Urothelium cell line (cell line): ENCODE data around the gene LDLRAD4.

Experiments
- DNase-seq: peaks from one replicate; pipeline ENCODE4 v3.0.0; 2011; ENCODE audit warnings: low spot score, mixed read lengths
- FAIRE-seq: peaks from 2 replicates; lab custom pipeline; 2011; peaks lifted over from hg19 to GRCh38; lab: Jason Lieb, UNC

The LDLRAD4 gene

DNA sequence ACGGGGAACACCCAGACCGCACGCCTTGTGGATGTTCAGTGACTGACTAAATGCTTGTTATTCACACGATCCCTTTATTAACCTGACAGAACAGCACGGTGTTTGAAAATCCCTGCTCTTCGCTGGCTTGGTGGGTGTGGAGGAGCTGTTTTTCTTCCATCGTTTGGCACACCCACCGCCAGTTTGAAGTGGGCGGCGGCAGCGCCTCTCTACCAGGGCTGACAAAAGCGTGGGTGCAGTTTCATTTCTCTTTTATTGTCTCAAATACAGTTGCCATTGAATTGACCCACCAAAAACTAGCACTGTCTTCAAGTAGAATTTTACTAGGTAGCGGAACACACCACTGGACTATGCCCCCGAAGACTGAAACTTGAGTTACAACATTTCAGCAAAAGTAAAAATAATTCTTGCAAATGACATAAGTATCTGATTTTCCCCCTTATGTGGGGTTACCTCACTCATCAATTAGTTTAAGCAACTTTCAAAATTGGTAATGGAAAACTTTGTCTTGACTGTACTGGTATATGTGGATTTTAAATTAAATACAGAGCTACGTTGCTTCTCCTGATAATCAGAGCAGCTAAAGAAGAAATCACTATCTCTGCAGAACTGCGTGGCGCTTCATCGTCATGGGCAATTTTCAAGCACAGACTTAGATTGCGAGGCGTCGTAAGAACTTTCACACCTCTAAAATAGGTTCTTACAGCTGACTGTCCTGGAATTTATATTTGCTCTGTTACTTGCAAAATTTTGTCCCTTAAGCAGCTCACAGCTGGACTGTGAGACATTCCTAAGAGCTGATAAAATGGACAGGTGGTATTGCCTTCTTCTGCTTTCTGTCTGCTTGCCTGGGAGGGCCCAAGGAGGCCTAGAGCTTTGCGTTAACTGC is 60.9 kb downstream of the LDLRAD4 start:
- DNase-seq (peak; percentile 58), FAIRE-seq (no peak)

DNA sequence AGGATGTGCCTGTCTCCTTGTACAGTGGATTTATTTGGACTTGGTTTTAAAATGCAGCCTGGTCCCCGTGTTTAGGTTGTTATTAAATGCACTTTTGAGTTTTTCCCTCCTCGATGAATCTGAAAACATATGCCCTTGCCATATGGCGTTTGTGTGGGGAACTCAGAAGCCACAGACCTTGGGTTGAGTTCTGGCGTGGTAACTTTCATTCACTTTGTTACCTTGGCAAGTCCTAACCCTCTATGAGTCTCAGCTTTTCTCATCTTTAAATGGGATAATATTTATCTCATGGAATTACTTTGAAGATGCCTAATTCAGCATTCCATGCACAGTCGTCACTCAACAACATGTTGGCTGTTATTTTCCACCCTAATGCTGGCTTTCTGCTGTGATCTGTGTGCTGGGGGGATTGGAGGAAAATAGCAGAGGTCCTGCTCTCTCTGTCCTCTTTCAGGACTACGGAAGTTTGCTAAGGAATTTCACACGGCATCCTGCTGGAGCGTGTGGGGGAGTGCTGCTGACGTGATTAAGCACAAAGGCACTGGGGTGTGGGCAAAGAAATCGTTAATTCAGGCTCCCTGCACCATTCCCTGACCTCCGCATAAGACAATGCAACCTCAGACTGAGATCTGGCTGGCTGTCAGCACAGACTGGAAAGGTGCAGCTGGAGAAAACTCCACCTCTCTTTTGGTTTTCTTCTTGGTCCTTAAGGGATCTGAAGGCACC is 61.7 kb downstream of the LDLRAD4 start:
- DNase-seq = peak; percentile 95
- peak; percentile 99 for FAIRE-seq

DNA sequence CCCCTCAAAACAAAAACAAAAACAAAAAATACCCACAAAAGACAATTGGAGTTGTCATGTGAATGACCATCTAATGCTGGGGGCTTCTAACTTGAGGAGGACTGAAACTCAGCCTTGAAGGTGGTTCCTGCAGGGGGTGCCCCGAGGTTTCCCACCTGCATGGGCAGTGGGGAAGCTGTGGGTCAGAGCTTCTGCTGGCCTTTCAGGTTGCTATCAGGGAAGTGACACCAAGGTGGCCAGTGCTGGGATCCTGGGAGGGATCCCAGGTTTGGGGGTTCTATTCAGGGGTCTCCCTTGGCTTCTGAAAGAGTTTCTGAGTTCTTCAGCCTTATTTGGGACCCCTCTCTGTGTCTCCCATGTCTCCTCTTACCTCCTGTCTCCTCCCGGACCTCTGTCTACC is 62.8 kb downstream of the LDLRAD4 start:
- FAIRE-seq (peak; percentile 69), DNase-seq (no peak)

DNA sequence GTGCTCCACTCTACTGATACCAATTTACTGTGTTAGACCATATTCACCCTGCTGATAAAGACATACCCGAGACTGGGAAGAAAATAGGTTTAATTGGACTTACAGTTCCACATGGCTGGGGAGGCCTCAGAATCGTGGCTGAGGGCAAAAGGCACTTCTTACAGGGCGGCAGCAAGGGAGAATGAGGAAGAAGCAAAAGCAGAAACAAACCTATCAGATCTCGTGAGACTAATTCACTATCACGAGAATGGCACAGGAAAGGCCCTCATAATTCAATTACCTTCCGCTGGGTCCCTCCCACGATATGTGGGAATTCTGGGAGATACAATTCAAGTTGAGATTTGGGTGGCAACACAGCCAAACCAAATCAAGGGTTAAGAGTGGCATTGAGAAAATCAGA is 65.2 kb downstream of the LDLRAD4 start:
- DNase-seq = no peak
- FAIRE-seq = peak; percentile 62

DNA sequence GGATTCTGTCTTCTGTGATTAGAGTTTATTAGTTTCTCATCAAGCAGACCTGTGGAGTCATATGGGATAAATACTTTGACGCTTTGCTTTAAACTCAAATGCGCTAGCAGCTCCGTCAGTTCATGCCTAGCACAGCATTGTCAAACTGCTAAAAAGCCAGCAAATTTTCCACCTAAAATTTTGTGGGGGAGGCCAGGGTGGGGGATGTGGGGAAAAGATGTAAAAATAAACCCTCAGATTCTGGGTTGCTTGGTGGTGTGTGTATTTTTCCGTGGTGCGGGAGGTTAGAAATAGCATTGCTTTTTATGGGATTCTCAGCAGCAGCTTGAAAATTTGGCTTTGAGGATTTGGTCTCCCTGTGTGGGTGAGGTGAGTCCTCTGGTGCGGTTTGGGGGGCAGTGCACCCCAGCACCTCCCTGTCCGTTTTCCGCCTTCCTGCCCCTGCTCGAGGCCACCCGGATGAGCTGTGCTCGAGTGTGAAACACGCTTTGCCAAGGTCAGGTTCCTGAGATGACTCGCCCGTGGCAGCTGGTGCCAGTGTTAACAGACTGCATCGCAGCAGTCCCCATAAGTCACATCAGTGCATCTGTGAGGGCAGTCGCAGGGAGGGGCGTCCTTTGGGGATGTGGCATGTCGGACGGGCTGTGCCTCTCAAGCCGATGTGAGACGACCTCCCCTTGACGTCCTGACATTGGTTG is 65.9 kb downstream of the LDLRAD4 start:
- FAIRE-seq = peak; percentile 99
- peak; percentile 69 for DNase-seq

DNA sequence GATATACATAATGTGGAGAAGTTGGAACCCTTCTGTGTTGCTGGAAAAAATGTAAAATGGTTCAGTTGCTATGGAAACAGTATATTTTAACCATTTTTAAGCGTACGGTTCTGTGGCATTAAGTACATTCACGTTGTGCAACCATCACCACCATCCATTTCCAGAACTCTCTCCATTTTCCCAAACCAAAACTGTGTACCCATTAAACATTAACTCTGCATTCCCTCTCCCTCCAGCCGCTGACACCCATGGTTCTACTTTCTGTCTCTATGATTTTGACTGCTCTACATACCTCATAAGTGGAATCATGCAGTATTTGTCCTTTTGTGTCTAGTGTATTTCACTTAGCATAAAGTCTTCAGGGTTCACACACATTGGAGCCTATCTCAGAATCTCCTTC is 67.3 kb downstream of the LDLRAD4 start:
- DNase-seq = no peak

DNA sequence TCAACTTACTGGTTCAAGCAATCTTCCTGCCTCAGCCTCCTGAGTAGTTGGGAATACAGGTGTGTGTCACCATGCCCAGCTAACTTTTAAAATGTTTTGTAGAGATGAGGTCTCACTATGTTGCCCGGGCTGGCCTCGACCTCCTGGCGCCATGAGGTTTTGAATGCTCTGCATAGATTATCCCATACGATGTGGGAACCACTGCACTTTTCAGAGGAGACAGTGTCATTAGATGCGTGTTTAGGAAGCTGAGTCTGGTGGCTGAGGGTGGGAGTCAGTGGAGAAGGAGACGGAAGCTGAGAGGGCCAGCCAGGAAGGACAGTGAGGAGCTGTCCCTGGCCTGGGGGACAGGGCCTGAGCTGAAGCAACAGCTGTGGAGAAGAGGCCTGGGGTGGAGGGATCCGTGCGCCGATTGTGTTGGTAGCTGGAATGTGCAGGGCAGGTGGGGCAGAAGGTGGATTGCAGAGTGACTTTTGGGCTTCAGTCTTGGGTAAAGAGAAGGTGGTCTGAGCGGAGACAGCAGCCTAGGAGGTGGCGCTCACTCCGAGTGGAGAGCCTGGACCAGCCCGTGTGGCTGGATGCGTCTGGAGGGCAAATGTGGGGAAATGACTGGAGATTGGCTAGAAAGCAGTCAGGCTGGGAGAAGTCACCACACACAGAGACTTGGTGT is 68.0 kb downstream of the LDLRAD4 start:
- FAIRE-seq = peak; percentile 90
- no peak for DNase-seq

More for the DNA sequence above, 67.3 kb downstream of the LDLRAD4 start:
- FAIRE-seq = peak; percentile 72

DNA sequence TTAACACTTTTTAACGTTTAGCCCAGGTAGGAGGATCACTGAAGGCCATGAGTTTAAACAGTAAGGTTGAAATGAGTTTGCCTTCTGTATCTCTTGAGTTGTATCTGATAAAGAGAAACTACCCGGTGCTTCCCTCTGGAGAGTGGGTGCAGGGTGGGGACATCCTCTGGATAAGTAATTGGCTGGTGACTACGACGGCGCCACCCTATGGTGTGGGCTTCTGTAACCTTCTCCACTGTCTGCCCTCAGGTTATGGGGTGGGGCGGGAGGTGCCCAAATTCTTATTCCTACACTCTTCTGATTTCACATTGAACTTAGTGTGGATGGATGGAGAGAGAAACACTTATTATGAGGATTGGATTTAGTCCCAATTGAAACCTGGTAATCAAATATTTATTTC is 68.8 kb downstream of the LDLRAD4 start:
- no peak for DNase-seq
- peak; percentile 77 for FAIRE-seq

DNA sequence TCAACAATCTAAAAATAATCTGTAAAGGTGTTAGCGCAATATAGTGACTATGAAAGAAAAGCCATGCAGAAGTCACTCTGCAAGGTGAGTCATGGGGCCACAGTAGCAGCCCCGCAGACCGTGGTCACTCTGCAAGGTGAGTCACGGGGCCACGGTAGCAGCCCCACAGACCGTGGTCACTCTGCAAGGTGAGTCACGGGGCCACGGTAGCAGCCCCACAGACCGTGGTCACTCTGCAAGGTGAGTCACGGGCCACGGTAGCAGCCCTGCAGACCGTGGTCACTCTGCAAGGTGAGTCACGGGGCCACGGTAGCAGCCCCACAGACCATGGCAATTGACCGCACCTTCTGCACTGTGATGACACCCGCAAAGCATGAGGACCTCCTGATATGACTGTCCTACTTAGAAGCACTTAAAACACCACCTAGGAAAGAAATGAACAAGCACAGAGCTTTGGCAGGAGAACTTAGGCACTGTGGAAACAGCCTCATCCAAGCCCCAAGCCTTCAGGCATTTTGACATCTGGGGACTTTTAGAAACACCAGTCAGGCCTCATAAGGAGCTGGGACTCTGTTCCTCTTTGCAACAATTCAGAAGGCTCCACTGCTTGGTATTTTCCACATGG is 70.1 kb downstream of the LDLRAD4 start:
- FAIRE-seq (peak; percentile 99), DNase-seq (no peak)

DNA sequence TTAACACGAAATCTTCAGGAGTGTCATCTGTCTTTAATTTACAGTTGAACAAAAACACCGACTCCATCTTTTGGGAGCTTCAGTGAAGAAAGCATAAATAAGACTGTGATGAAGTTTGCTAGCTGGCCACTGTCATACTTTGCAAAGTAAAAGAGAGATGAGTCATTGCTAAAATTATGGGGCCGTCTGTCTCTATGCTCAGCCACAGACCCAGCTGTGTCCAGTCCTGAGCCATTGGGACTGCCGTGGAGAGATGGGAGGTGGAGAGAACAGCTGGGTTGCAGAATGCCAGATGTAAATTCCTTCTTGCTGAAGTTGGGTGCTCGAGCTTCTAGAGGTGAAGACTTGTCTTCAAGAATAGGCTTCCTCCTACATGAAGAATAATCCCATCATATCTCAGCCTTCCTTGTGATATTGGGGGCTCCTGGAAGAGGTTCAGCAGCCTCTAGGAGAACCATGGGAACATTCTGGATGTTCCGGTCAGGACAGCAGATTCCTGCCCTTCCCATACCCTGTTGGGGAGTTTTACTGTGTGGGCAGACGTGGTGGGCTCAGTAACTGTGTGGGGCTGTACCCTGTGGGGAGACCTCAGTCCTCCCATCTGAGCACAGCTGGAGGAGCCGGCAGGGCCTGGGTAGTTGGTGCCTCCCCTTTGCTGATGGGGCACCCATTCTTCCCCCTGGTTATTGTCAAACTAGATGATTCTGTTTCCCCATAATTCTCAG is 71.1 kb downstream of the LDLRAD4 start:
- FAIRE-seq (peak; percentile 97), DNase-seq (peak; percentile 80)

DNA sequence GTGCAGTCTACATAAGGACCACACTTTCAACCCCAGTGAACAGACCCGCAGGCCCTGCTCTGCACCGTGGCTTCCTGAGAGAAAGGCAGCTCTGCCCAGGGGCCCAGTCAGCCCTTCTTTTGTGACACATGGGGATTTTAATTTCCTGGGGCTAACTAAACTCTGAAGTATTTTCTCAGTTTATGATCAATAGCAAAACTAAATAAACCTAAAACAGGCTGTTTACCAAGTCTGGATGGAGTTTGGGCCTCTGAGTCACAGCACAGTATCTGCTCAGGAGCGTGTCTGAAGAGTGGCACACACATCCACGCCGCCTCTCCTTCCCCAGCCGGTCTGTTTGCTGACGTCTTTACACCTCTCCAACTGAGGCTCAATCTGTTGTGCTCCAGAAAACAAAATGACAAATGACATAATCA is 72.3 kb downstream of the LDLRAD4 start:
- no peak for FAIRE-seq

DNA sequence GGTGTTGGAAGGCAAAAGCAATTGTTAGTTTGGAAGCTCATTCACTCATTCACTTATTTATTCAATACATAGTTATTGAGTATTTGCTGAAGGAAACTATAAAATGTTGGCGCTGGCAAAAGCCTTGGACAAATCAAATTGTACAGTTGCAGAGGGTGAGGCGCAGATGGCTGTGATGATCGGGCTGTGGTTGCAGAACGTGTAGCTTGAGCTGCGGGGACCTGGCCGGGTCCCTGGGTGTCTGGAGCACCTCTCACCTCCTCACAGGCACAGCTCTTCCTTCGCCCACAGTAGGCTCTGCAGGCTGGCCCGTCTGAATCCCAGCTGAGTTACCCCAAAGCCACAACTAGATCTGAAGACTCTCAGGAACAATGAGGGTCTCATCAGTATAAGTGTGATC is 72.7 kb downstream of the LDLRAD4 start:
- no peak for DNase-seq
- FAIRE-seq = peak; percentile 55

More for the DNA sequence above, 72.3 kb downstream of the LDLRAD4 start:
- DNase-seq = no peak

DNA sequence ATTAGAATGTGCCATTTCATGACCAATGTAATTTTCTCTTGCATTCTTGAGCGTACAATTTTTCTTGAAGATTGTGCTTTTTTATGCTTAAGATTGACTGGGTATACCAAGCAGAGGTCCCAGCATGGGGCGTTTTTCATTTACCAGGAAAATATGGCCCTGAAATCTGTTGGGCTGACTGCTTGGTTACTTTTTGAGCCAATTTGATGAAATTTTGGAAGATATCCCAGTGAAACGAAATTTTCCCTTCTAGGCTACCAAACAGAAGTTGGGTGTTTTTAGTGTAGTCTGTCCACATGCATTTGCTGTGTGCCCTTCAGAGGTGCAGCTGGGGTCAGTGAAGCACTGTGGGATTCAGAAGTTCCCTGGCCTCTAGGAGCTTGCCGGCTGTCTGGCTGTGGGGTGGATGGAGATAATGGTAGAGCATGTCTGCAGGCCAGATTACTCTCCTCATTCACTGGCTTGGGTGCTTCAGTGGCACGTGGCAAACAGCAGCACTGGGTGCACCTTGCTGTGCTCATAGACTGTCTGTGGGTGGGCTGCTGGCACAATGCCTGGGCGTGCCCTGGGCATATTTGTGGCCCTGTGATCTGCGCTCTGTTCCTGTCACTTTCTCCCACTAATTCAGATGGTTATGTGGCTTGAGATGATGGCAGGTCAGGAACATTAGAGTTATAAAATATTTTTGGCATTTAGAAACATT is 73.3 kb downstream of the LDLRAD4 start:
- DNase-seq = no peak
- FAIRE-seq = peak; percentile 88

DNA sequence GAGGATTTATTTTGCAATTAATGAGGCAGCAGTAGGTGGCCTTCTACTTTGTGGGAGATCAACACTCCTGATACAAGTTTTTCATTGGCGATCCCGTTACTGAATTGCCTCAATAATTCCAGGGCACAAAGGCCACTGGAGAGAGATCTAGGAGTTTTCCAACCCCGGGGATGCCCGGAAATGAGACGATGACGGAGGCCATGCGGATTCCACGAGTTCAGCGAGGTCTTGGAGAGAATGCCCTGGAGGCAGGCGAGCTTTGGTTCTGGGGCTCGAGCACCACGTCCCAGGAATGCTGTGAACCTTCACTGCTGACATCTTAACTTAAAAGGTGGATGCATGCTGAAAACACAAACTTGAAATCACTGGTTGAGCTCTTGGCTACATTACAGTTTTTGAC is 74.2 kb downstream of the LDLRAD4 start:
- peak; percentile 58 for FAIRE-seq
- no peak for DNase-seq

DNA sequence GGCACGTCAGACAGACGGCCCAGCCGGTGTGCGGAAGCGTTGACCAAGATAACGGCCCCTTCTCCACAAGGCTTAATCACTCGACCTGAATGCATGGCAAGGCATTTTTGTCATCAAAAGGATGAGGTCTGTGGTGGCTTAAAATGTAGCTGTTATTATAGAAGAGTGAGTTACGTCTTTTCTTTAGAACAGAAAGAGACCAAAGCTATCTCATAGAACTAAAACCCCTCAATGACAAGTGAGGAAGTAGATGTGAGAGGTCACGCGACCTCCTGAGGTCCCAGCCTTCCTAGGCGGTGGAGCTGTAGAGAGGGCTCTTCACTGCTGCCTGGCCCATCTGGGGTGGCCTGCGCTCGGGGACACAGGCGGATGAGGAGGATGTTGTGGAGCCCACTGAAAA is 75.7 kb downstream of the LDLRAD4 start:
- FAIRE-seq (peak; percentile 66), DNase-seq (no peak)

DNA sequence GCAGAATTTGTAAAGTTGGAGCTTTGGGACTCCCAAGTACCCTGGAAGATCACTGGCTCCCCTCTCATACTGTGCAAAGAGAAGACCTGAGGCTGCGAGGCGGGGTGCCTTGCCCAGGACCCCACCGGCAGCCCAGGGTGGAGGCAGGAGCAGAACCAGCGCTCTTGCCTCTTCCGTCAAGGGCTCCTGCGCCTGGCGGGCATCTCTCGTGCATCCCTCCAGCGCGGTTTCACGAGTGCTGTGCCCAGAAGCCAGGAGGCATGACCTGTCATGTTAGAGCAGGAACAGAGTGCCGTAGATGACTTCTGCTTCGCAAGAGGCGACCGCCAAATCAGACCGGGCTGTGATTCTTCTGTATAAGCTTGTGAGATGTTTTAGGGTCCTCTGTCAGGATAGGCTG is 77.3 kb downstream of the LDLRAD4 start:
- FAIRE-seq = no peak
- DNase-seq = no peak

DNA sequence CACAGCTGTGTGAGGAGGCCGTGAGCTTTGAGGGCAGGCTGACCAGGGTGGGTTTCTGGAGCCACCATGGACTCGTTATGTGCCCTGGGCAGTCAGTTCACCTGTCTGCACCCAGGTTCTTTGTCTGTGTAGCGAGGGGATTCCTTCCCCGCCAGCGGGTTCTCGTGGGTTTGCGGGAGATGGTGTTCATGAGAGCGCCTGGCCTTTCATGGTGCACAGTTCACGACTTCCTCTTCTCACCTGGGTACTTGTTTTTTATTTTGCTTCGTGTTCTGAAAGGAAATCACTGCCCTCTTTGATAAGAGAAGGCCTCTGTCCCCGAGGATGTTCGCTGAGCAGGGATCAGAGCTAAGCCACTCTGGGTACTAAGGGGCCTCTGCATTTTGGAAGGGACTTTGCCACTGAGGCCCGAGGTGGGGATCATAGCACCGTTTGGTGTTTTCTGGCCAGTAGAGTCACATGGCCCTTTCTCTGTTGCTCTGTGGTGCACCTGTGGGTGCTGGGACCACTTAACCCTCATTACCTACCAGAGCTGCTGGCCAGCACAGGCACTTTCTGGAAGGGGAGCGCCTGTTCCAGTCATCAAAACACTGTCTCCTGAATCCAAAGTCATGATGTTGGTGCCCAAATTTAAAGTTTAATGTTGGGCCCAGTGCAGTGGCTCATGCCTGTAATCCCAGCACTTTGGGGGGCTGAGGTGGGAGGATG is 78.5 kb downstream of the LDLRAD4 start:
- DNase-seq (no peak), FAIRE-seq (no peak)

DNA sequence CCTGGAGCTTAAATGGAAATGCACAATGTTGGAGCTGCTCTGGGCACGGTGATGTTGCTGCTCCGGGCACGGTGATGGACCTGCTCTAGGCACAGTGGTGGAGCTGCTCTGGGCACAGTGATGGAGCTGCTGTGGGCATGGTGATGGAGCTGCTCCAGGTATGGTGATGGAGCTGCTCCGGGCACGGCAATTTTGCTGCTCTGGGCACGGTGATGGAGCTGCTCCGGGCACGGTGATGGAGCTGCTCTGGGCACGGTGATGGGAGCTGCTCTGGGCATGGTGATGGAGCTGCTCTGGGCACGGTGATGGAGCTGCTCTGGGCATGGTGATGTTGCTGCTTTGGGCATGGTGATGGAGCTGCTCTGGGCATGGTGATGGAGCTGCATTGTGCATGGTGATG is 79.7 kb downstream of the LDLRAD4 start:
- DNase-seq (no peak), FAIRE-seq (peak; percentile 95)
